T-helper 2 cell treated with Interferon-gamma antibody and Interleukin-4, amounts not matched to agents 100 ng/mL and 5 ng/mL, for 36 hours (primary cell): ENCODE results near the gene GPC5. TPM values are rescaled to one million over a fixed set of nuclear protein-coding genes. Genes with fewer than 3 reads are reported as not detected.

Experiments used
- intact Hi-C: fragments of 100-400 bp; cut with micrococcal nuclease; formaldehyde crosslinking; loops from one replicate; pipeline ENCODE4 v1.15.1; 2023
- total RNA-seq: library from RNA; stranded (reverse); gene quantifications from 2 replicates; pipeline ENCODE4 v1.2.3, GENCODE V29; 2022

The GPC5 gene
- total RNA-seq, 1 donor from 2014 or later = not detected

DNA sequence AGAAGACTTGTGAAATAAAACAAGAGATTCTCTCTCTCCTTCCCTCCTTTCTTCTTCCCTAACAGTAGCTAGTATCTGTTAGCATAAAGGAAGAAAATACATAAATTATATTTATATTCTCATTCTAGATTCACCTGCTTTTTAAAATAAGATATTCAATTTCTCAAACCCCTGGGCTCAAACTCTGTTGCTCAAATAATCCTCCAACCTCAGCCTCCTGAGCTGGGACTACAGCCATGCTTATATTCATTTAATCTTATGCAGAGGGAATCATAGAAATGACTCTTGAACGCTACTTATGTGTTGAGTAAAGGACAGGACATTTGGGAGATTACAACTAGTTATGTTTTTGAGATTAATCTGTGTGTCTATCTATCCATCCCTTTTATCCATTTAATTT lies 56.2 kb downstream of the GPC5 start:
- intact Hi-C loops = no loop called here

DNA sequence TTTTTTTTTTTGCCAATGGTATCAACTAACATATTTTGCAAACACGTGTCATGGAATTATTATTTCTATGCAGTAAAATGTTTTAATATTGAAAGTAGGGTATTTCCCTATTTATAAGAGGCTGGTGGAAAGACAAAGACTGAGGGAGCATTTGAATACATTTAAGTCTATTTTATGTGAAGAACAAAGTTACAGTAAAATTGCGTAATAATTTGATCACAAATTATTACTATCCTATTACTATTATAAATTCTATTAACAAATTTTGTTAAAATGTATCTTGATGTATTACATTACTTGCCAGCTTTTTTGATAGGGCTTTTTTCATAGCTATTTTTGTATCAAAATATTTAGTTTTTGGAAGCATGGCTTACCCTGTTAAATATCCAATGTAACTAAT lies 58.4 kb downstream of the GPC5 start:
- intact Hi-C loops = no loop called here

DNA sequence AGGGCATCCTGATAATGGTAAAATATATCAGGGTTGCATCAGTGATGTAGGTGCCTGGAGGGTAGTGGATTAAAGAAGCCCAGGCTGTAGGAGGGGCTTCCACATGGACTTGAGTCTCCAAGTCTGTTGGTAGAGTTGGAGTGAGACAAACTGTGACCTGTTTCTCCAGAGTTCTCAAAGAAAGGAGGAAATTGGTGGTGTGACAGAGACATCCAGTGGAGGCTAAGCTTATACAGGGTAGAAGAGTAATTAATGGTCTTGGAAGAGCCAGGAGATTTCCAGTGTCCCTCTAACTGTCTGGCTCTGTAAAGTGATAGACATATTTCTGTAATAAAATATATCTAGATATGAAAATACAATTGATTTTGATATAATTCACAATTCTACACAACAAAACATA lies 61.1 kb downstream of the GPC5 start:
- intact Hi-C loops = no loop called here

DNA sequence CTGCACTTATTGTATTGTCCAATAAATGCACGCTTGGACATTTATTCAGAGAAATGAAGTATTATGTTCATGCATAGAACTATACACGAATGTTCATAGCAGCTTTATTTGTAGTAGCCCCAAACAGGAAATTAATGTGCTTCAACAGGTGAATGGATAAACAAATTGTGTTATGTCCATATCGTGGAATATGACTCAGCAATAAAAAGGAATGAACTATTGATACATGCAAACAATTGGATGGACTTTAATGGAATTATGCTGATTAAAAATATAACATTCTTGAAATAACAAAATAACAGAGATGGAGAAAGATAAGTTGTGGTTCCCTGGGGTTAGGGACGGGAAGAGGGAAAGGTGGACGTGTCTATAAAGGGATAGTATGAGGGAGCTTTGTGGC lies 65.9 kb downstream of the GPC5 start:
- intact Hi-C loops = no loop called here

DNA sequence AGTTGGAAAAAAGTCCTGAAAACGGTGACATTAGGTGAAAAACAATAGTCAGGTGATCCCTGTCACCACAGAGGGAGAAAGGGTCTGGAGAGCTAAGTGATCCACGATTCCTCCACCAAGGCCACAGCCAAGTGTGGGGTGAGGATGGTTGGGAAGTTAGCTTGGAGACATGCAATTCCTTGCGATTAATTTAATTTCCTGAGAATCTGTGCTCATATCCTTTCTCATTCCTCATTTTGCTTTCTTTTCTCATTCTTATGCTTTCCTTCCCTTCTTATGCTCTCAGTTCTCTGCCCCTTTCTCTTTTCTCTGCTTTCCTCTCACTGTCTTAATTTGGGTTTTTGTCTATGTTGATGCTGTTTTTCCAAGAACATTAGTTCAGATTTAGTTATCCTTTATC lies 68.8 kb downstream of the GPC5 start:
- intact Hi-C loops = no loop called here

DNA sequence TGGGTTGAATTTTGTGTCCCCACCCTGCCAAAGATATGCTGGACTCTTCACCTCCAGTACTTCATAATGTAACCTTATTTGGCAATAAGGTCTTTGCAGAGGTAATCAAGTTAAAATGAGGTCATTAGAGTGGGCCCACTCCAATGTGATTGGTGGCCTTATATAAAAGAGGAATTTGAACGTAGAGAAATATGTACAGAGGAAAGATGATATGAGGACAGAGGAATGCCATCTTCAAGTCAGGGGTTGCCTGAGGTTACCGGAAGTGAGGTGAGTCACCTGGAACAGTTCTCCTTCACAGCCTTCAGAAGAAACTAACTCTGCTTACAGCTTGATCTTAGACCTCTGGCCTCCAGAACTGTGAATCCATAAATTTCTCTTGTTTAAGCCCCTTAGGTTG lies 69.9 kb downstream of the GPC5 start:
- intact Hi-C loops = no loop called here

DNA sequence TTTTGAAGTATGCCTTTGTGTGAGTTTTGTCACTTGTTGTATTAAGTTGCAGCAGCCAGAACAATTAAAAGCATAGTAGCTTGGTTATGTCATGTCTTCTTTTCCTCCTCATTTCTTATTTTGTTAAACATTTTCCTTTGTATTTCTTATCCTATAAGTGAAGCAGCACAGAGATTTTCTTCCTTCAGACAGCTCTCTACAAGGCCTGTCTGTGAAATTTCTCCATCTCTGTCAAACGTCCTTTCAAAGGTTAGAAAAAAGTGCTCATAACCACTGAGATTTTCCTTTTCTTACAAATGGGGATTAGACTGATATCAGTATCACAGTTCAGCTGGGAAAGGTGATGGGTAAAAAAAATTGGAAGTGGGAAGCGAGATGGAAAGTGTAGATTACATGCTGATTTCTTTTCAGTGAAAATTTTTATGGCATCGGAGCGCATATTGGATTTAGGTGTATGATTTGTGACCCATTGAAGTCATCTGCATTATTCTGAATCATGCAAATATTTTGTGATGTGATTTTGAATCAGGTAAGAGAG lies 71.7 kb downstream of the GPC5 start:
- intact Hi-C loops = no loop called here

DNA sequence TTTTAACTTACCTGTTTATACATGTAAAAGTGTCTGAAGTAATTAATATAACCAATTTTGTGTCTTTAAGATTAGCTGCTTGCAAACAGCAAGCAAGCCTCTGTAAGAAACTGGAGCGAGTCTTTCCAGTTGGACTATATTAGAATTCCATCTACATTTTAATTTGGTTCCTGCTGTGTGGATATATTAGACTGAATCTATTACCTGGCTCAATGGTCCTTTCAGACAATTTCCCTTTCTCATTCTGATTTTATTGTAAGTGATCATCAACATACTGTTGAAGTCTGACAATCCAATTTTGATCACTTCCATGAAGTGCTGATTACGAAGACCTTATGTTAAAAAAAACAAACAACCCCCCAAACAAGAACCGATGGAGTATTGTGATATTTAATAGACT lies 72.3 kb downstream of the GPC5 start:
- intact Hi-C loops = no loop called here

DNA sequence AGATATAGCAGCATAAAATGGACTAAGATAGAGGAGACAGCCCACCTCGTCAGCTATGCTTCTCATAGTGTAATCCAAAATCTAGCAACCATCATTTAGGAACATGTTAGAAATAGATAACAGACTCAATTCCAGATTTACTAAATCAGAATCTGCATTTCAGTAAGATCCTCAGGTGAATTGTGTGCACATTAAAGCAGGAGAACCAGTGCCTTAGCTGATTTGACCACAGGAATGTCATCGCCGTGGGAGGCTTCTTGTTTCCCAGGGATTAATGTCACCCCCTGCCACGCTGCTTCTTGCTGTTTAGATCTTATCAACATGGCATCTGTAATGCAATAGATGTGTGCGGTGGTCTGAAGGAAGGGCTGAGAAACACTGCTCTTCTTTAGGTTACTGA lies 84.0 kb downstream of the GPC5 start:
- intact Hi-C loops = no loop called here

DNA sequence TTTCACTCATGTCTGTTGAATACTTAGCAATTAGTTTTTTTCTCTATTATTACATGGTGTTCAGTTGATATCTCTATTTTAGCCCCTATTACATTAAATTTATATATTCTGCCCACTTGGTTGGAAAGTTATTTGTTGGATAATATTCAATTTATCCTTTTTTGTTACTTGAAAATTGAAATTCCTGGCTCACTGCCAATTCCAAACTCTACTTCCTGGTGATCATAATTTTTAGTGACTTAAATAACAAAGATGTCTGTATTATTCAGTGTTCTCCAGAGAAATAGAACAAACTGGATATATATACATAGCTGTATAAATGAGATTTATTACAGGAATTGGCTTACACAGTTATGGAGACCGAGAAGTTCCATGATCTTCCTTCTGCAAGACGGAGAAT lies 93.6 kb downstream of the GPC5 start:
- intact Hi-C loops = no loop called here

DNA sequence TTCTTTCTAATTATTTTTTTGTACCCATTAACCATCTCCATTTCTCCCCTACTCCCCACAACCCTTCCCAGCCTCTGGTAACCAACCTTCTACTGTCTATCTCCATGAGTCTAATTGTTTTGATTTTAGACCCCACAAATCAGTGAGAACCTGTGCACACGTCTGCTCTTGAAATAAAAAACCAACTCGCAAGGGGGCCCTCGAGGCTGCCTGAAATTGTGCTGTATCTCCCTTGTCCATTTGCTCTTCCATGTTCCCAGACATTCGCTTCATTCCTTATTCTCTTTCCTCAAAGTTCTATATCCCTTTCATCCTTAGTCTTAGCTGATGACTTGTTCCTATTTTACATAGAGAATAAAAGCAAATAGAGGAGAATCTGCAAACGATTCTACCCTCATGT lies 95.0 kb downstream of the GPC5 start:
- intact Hi-C loops = no loop called here

DNA sequence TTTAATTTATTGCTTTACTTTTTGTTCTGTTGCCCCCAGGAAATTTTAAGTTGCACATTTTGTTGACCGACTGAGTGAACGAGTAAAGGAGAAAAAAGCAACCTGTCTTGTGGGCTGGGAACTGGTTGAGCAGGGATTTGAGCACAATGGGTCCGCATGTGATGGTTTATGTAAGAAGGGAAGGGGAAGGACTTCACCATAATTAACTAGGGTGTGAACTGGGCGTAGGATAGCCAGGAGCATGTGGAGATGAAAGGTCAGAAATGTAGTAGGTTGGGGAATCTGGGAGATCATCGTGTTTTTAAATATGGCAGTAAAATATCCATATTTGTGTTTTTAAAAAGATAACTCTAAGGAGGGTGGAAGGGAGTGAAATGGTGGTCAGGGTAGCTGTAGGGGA lies 99.9 kb downstream of the GPC5 start:
- intact Hi-C loops = no loop called here

DNA sequence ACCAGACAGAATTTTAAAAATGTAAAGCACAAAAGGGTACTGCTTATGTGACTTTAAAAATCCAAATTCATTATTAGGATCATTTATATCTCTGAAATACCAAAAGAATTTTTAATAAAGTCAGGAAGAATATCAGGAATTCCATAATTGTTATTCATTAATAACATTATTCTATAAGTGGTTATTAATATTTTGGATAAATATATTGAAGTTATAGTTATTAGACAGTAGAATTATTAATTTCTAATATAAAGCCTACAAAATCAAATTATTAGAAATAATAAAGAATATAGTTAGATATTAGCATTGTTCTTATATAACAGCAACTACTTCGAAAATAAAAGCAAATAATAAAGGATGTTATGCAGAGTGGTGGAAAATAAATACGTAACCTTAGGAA lies 105.8 kb downstream of the GPC5 start:
- intact Hi-C loops = no loop called here

DNA sequence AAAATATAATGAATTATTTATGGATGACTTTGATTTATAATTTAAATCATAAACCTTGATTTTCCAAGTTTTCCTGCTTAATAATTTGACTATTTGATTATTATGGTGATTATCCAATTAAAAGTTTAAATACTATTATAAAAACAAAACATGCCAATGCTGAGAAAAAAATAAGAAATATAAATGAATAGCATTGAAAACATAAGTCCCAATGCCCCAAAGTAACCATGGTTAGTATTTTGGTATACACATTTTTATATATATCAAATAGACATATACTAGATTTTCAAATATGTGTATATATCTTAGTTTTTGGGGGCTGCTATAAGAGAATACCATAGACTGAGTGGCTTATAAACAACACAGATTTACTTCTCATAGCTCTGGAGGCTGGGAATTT lies 108.3 kb downstream of the GPC5 start:
- intact Hi-C loops = no loop called here

DNA sequence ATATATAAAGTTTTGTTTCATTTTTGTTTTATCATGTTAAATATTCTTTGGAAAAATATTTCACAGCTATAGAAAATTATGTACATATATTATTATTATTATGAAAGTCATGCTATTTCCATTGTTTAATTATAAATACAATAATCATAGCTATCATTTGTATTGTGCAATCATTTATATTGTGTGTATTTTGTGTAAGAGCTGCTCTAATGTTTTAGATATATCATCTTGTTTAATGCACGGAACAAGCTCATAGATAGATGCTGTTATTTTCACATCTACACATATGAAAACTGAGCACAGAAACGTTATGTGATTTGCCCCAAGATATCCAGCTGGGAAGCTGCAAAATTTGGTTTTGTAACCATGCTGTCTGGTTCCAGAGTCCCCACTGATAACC lies 111.6 kb downstream of the GPC5 start:
- intact Hi-C loops = no loop called here

DNA sequence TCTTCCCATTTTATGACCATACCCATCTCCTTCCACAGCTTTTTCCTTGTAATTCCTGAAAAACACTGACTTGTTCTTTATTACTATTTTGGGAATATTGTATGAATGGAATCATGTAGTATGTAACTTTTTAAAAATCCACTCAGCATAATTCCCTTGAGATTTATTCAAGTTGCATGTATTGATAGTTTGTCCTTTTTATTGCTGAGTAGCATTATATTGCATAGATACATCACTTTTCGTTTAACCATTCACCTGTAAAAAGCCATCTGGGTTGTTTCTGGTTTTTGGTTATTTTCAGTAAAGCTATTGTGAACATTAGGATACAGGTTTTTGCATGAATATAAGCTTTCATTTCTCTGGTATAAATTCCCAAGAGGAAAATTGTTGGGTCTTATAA lies 115.4 kb downstream of the GPC5 start:
- intact Hi-C loops = no loop called here

DNA sequence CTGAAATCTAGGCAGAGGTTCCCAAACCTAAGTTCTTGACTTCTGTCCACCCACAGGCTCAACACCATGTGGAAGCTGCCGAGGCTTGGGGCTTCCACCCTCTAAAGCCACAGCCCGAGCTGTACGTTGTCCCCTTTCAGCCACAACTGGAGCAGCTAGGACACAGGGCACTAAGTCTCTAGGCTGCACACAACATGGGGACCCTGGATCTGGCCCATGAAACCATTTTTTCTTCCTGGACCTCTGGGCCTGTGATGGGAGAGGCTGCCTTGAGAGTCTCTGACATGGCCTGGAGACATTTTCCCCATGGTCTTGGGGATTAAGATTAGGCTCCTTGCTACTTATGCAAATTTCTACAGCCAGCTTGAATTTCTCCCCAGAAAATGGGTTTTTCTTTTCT lies 118.4 kb downstream of the GPC5 start:
- intact Hi-C loops = no loop called here

DNA sequence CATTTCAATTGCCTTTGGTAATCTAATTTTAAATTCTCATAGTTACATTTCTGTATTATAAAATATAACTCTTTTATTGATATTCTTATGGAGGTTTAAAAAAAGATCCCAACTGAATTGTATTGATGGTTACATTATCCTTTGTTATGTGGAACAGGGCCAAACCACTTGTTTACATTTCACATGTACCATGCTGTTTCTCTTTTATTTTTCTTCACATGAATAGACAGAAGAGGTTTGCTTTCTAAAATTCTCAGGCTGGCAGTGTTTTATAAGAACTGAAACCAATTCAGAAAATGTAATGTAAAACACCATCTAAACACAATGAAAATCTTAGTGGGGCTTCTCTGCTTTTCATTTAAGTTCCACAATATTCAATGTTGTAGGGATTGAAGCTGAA lies 122.5 kb downstream of the GPC5 start:
- intact Hi-C loops = no loop called here

DNA sequence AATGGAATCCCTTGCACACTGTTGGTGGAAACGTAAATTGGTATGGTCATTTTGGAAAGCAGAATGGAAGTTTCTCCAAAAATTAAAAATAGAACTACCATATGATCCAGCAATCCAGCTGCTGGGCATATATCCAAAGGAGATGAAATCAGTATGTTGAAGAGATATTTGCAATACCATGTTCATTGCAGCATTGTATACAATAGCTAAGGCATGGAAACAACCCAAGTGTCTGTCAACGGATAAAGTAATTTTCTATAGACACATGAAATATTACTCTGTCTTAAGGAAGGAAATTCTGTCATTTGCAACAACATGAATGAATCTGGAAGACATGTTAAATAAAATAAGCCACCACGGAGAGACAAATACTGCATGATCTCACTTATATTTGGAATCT lies 124.7 kb downstream of the GPC5 start:
- intact Hi-C loops = no loop called here

DNA sequence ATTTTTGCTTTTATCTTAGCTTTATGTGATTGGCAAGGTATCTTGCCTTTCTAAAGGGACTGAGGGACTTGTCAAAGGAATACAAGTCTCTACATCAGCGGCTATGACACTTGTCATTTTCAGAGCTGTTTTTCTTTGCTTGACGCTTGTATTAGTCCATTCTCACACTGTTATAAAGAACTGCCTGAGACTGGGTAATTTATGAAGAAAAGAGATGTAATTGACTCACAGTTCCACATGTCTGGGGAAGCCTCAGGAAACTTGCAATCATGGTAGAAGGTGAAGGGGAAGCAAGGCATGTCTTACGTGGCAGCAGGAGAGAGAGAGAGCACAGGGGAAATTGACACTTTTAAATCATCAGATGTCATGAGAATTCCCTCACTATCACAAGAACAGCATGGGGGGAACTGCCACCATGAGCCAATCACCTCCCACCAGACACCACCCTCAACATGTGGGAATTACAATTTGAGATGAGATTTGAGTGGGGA lies 128.2 kb downstream of the GPC5 start:
- intact Hi-C loops = no loop called here

DNA sequence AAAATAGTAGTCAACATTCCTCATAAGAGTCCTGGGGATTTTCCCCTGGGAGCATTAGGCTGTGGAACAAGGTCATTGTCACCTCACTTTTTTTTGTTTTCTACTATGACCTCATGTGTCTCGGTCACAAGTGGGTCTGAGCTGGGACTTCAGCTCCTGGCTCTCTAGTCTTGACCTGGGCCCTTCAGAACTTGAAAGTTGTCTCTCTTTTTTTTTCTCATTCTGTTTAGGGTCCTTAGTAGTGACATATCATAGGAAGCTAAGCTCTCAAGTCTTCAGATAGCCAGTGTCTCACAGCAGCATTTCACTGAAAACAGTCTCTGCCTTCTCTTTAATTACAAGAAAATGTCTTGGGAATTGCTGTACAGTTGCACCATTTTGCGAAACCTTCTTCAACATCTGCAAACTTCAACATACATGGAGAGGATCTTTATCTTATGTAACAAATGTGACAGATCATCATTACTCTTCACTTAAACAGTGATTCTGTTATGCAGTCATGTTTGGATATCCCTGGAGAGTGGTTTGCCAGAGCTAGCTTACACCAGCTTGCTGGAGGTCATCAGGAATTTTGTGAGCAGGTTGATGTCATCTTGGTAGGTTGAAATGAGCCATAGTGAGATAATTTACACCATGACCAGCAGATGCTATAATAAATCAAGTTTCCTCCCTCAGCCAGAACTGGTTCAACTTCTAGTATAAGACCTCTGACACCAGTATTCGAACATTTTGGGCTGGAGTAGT lies 131.5 kb downstream of the GPC5 start:
- intact Hi-C loops = no loop called here

DNA sequence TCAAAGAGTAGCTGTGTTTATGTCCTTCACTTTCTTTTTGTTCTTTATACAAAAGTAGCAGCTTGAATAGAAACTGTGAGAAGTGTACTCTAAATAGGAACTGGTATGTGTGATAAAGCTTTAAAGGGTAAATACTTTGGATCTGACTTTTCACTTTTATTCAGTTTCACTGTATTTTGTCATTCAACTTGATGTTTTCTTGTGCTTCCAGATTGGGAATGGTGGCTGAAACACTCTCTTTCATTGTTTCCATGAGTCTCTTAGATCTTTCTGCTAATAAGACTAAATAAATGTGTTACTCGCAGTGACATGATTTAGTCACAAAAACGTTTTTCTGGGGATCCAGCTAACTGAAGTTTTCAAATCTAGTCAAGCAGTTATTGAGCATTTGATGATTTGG lies 133.2 kb downstream of the GPC5 start:
- intact Hi-C loops = no loop called here

DNA sequence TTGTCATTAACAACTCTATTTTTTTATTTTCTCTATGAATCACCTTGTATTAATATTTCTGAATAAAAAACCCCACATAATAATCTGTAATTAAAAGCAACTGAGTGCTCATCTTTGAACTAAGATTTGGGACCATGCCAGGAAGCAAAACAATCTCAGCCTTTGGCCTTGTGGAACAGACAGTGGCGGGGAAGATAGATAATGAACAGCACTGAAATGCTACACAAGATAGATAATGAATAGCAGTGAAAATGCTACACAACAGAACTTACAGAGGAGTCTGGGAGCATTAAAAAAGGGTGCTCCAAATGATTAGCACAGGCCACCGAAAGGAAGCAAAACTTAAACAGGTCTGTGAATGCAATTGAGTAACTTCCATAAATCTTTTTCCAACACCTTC lies 134.9 kb downstream of the GPC5 start:
- intact Hi-C loops = no loop called here

DNA sequence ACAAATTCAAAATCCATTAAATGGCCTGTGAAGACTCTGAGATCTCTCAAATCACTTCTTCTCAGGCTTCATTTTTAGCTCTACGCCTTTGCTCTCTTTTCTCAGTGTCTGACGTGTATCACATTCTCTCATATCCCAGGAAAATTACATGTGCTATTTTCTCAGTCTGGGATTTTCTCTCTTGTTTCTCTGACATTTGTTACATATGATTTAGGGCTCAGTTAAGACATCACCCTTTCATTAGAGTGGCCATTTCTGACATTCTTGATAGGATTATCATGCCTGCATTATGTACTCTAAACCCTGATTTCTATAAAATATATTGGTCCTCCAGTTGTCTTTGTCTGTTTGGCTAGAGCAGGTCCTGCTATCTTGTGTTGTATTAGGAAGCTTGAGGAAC lies 136.6 kb downstream of the GPC5 start:
- intact Hi-C loops = no loop called here
